Esophagus squamous epithelium (tissue), 5 donors: ENCODE data around the gene CNP. TPM values are rescaled to one million over a fixed set of nuclear protein-coding genes. Genes with fewer than 3 reads are reported as not detected.

Experiments used
- DNase-seq: peaks from one replicate; lab custom pipeline; 2025; lab: John Stamatoyannopoulos, UW
- H3K27ac ChIP-seq, 4 donors: fragments of 200-600 bp; sonication (generic); one replicate each; pipeline ENCODE4 v1.5.1; 2016 to 2019; ENCODE audit warnings: mild to moderate bottlenecking in 1 of 4
- H3K27me3 ChIP-seq, 4 donors: fragments of 200-600 bp; sonication (generic); 1 replicate in 3 of 4; 2 replicates in 1 of 4; pipeline versions ENCODE4 v1.5.1 to v1.6.0; 2017 to 2021; ENCODE audit warnings: antibody characterized with exemption in 1 of 4
- H3K36me3 ChIP-seq, 3 donors: fragments of 200-600 bp; sonication (generic); one replicate each; pipeline ENCODE4 v1.5.1; 2016 to 2019
- H3K4me1 ChIP-seq, 3 donors: fragments of 200-600 bp; sonication (generic); one replicate each; pipeline ENCODE4 v1.5.1; 2017 to 2019
- H3K4me3 ChIP-seq, 4 donors: fragments of 200-600 bp; sonication (generic); 1 replicate in 3 of 4; 2 replicates in 1 of 4; pipeline ENCODE4 v1.5.1; 2016 to 2019; ENCODE audit warnings: mild to moderate bottlenecking in 2 of 4, moderate library complexity in 1 of 4
- H3K9me3 ChIP-seq, 3 donors: fragments of 200-600 bp; sonication (generic); one replicate each; pipeline ENCODE4 v1.5.1; 2016 to 2019
- CTCF ChIP-seq, 6 experiments: fragments of 450-650 bp in 4 of 6; fragments of 200-600 bp in 2 of 6; sonication (generic) in 2 of 6; IDR thresholded peaks; one replicate each; pipeline ENCODE4 v1.5.1; 2016 to 2019; ENCODE audit warnings: antibody characterized with exemption in 6 of 6, mild to moderate bottlenecking in 4 of 6, moderate library complexity in 4 of 6
- POLR2A ChIP-seq, 4 donors: fragments of 450-650 bp; IDR thresholded peaks; one replicate each; pipeline ENCODE4 v1.6.1; 2017; ENCODE audit warnings: antibody characterized with exemption in 4 of 4, mild to moderate bottlenecking in 4 of 4, moderate library complexity in 3 of 4
- WGBS, 2 donors: methylation state at CpG; one replicate each; pipeline ENCODE4 v1.1.5; 2018; 5-methylcytosine and 5-hydroxymethylcytosine counted together
- intact Hi-C: fragments of 100-400 bp; cut with DNase I; formaldehyde crosslinking; loops from one replicate; pipeline ENCODE4 v1.15.0; 2022
- total RNA-seq, 4 donors: library from RNA; depleted of rRNA; stranded (reverse); fragments of >200 nt; gene quantifications; one replicate each; pipeline ENCODE4 v1.1.0, GENCODE V29; 2016
- donor health status: DM: yes; HTN: yes; CAD: no.

Gene CNP
- total RNA-seq, 4 donors from 2014 or later = 45.3 to 66.0 (median 53.0) TPM

GRCh38 chr17:41986634-41987033 lies 20.0 kb downstream of the CNP start:
- no peak for TF ChIP-seq POLR2A (IDR thresholded peaks at IDR 0.05)
- TF ChIP-seq CTCF (IDR thresholded peaks at IDR 0.05) = no peak
- Histone ChIP-seq H3K36me3 (peaks cover 16 to 100% (median 42%) of the 10 kb centered on the region in 3 donors), H3K27ac (no peak overlapping the region), H3K27me3 (no peaks in the 10 kb centered on the region), H3K4me3 (no peak overlapping the region), H3K4me1 (peaks cover 0 to 32% (median 10%) of the 10 kb centered on the region in 3 donors), H3K9me3 (no peaks in the 10 kb centered on the region)
- DNase-seq = no peak
- 82 to 86% methylated on average over 1 of the region's 1 CpG for WGBS, 2 donors
- intact Hi-C loops = no loop called here

DNA sequence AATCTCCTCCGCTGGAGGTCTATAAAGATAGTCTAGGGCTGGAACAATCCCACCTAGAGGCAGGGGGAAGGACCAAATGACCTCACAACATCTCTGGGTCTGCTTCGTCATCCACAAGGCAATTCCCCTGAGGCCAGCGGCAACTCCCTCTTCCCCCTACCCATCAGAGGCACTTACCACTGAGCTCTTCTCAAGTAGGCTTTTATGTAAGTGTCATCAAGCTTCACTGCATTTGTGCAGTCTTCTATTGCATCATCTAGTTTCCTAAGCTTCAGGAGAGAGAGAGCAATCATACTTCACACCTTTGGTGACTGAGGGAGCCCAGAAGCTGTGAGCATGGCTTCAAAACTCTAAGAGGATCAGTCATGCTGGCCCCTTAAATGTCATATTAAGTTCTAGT lies 21.0 kb downstream of the CNP start:
- H3K9me3 ChIP-seq = no peaks in the 10 kb centered on the region
- no peak overlapping the region for H3K27ac ChIP-seq
- no peaks in the 10 kb centered on the region for H3K27me3 ChIP-seq
- TF ChIP-seq POLR2A (IDR thresholded peaks at IDR 0.05) = no peak
- TF ChIP-seq CTCF (IDR thresholded peaks at IDR 0.05) = no peak
- H3K36me3 ChIP-seq = peaks cover 14 to 100% (median 41%) of the 10 kb centered on the region in 3 donors
- WGBS, 2 donors = 75 to 90% methylated on average over 1 to 3 of the region's 3 CpGs
- H3K4me3 ChIP-seq = no peak overlapping the region
- no peak for DNase-seq
- intact Hi-C loops = no loop called here
- H3K4me1 ChIP-seq = peaks cover 0 to 27% (median under 1%) of the 10 kb centered on the region in 3 donors

GRCh38 chr17:41988418-41988817 lies 21.8 kb downstream of the CNP start:
- Histone ChIP-seq H3K27me3 (no peaks in the 10 kb centered on the region), H3K4me3 (no peak overlapping the region), H3K9me3 (no peaks in the 10 kb centered on the region), H3K36me3 (peaks cover 14 to 100% (median 42%) of the 10 kb centered on the region in 3 donors), H3K27ac (no peak overlapping the region), H3K4me1 (peaks cover 0 to 20% (median 0%) of the 10 kb centered on the region in 3 donors)
- intact Hi-C loops = no loop called here
- TF ChIP-seq POLR2A (IDR thresholded peaks at IDR 0.05) = no peak
- no peak for TF ChIP-seq CTCF (IDR thresholded peaks at IDR 0.05)
- 90 to 93% methylated on average over 2 of the region's 2 CpGs for WGBS, 2 donors
- DNase-seq = no peak

- intact Hi-C loops = no loop called here
- H3K36me3 ChIP-seq = peaks cover 14 to 100% (median 40%) of the 10 kb centered on the region in 3 donors
These were observed 23.3 kb downstream of the CNP start for GRCh38 chr17:41989702-41990419.

DNA sequence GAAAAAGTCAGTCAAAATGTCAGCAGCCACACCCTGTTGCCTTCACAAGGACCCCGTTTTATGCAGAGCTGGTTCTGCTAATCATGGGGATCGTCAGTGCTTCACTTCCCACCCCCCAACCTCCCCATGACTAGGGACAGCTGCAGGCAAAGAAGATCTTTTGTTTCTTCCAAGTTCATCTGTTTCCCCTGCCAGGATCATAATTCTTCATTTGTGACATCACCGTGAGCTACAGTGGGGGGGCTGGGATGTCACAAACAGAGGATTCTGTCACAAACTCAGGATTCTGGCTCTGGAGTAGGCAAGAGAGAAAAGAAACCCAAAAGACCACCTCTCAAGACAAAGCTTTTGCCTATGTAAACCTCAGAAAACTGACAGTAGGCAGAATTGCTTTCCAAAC lies 26.0 kb downstream of the CNP start:
- no peak overlapping the region for H3K27ac ChIP-seq
- intact Hi-C loops = no loop called here
- no peak overlapping the region for H3K4me3 ChIP-seq
- no peaks in the 10 kb centered on the region for H3K27me3 ChIP-seq
- peaks cover 21 to 100% (median 55%) of the 10 kb centered on the region in 3 donors for H3K36me3 ChIP-seq
- DNase-seq = no peak
- H3K4me1 ChIP-seq = peaks cover 0 to 14% (median 0%) of the 10 kb centered on the region in 3 donors
- H3K9me3 ChIP-seq = no peaks in the 10 kb centered on the region
- TF ChIP-seq CTCF (IDR thresholded peaks at IDR 0.05) (no peak), POLR2A (IDR thresholded peaks at IDR 0.05) (no peak)
- WGBS, 2 donors = 58 to 62% methylated on average over 3 of the region's 3 CpGs

More at GRCh38 chr17:41989702-41990419, 23.3 kb downstream of the CNP start:
- H3K27me3 ChIP-seq = no peaks in the 10 kb centered on the region
- H3K4me3 ChIP-seq = no peak overlapping the region
- WGBS, 2 donors = 84 to 87% methylated on average over 5 of the region's 5 CpGs
- H3K27ac ChIP-seq = no peak overlapping the region
- TF ChIP-seq POLR2A (IDR thresholded peaks at IDR 0.05) = no peak
- DNase-seq = no peak
- H3K9me3 ChIP-seq = no peaks in the 10 kb centered on the region
- H3K4me1 ChIP-seq = peaks cover 0 to 14% (median 0%) of the 10 kb centered on the region in 3 donors
